ENCODE results near the gene NBPF3.
"Not testable (repeated sequence)": the region's sequence is repeated elsewhere in the genome, so short reads cannot be mapped to it uniquely, and the experiment has no call there.

NBPF3 gene

DNA sequence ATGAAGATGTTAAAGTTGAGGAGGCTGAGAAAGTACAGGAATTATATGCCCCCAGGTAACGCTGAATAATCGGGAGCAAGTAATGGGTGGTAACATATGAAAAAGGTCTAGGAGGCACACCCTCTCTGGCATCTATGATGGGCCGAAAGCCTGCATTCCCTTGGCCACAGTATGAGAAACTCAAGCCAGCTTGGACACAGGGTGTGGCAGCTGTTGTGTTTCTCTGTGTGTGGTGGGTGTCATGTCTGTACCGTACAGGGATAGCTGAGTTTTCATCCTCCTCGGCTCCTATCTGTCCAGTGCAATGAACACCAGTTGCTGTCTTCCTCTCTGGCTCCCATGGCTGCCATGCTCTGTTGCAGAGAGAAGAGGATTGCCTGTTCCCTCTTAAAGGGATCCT lies 32.9 kb downstream of the NBPF3 start:
- Histone ChIP-seq H3K36me3 (0 out of 2 replicates have a peak, but pooled peaks cover 8% of the 10 kb centered on the region), H3K4me2 (no peak overlapping the region), H3K27ac (no peak overlapping the region), H3K9ac (no peak overlapping the region), H3K9me3 (no peaks in the 10 kb centered on the region), H4K20me1 (no peaks in the 10 kb centered on the region), H3K27me3 (no peaks in the 10 kb centered on the region), H3K4me3 (no peak overlapping the region), H3K4me1 (no peaks in the 10 kb centered on the region)
- TF ChIP-seq Cebpa-rat (IDR thresholded peaks at IDR 0.05) = no peak

- Histone ChIP-seq H3K4me3 (no peak overlapping the region), H3K4me1 (no peaks in the 10 kb centered on the region), H3K9me3 (no peaks in the 10 kb centered on the region), H3K36me3 (peaks cover 25% of the 10 kb centered on the region), H3K4me2 (no peak overlapping the region), H3K27ac (no peak overlapping the region), H3K27me3 (no peaks in the 10 kb centered on the region), H3K9ac (no peak overlapping the region), H4K20me1 (no peaks in the 10 kb centered on the region)
- no peak for TF ChIP-seq Cebpa-rat (IDR thresholded peaks at IDR 0.05)
Measured at GRCh38 chr1:21478356-21478755, 38.4 kb downstream of the NBPF3 start.

DNA sequence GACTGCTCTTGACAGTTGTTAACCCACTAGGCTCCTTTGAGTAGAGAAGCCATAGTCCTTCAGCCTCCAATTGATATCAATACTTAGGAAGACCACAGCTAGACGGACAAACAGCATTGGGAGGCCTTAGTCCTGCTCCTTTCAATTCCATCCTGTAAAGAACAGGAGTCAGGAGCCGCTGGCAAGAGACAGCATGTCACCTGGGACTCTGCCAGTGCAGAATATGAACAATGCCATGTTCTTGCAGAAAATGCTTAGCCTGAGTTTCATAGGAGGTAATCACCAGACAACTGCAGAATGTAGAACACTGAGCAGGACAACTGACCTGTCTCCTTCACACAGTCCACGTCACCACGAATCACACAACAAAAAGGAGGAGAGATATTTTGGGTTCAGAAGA lies 43.9 kb downstream of the NBPF3 start:
- H3K9me3 ChIP-seq = not testable (repeated sequence)

GRCh38 chr1:21489146-21489545 lies 49.2 kb downstream of the NBPF3 start:
- H3K4me1 ChIP-seq = peaks cover 61% of the 10 kb centered on the region
- peak overlapping the region; percentile 60 for H3K4me2 ChIP-seq
- H3K27me3 ChIP-seq = no peaks in the 10 kb centered on the region
- no peak overlapping the region for H3K4me3 ChIP-seq
- H3K27ac ChIP-seq = peak overlapping the region; percentile 54; the same call in 1 of the 2 replicates
- H3K9ac ChIP-seq = no peak overlapping the region
- H3K36me3 ChIP-seq = no peaks in the 10 kb centered on the region
- H3K9me3 ChIP-seq = peaks cover 26% of the 10 kb centered on the region
- no peaks in the 10 kb centered on the region for H4K20me1 ChIP-seq
- TF ChIP-seq Cebpa-rat (IDR thresholded peaks at IDR 0.05) = no peak

More for the DNA sequence above, 43.9 kb downstream of the NBPF3 start:
- peaks cover 18% of the 10 kb centered on the region for H3K4me1 ChIP-seq
- not testable (repeated sequence) for H3K36me3 ChIP-seq, H3K9ac ChIP-seq, H3K4me2 ChIP-seq, H3K4me3 ChIP-seq, H4K20me1 ChIP-seq, H3K27ac ChIP-seq, H3K27me3 ChIP-seq

DNA sequence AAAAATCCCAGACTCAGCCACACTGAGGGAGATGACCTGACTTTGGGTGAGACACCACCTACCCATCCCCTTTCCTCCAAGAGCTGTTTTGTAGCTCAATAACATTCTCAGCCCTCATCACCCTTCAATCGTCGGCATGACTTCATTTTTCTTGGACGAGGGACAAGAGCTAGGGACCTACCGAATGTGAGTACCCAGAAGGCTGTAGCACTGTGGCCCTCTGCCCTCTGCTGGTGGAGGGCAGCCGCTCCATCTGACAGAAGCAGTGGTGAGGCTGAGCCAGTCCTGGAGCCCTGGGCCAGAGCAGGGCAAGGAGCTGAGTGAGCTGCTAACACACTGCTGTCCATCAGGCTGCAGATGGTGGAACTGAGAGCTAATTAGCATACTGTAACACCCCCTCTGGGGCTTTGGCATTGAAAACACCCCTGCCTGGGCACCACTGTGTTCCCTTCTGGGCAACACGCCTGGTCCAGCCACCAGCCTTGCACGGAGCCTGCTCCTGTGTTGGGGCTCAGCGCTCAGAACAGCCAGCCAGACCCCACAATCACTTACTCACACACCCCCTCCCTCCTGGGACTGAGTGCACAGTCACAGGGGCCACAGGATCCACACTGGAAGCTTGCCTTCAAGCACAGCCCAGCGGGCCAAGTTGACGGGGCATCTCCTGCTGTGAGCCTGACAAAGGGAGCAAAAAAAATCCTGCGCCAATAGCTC lies 51.0 kb downstream of the NBPF3 start:
- peaks cover 26% of the 10 kb centered on the region for H3K9me3 ChIP-seq
- no peak for TF ChIP-seq Cebpa-rat (IDR thresholded peaks at IDR 0.05)
- H3K4me3 ChIP-seq = no peak overlapping the region
- H4K20me1 ChIP-seq = no peaks in the 10 kb centered on the region
- H3K27ac ChIP-seq = 0 out of 2 replicates have a peak overlapping the region, but pooled peaks have one; percentile 18
- peak overlapping the region; percentile 80 for H3K4me2 ChIP-seq
- peaks cover 61% of the 10 kb centered on the region for H3K4me1 ChIP-seq
- no peaks in the 10 kb centered on the region for H3K36me3 ChIP-seq
- H3K9ac ChIP-seq = no peak overlapping the region
- no peaks in the 10 kb centered on the region for H3K27me3 ChIP-seq

GRCh38 chr1:21491488-21492355 lies 51.8 kb downstream of the NBPF3 start:
- Histone ChIP-seq H3K4me2 (peak overlapping the region; percentile 80), H4K20me1 (no peaks in the 10 kb centered on the region), H3K4me3 (no peak overlapping the region), H3K27me3 (no peaks in the 10 kb centered on the region), H3K9ac (no peak overlapping the region), H3K9me3 (peaks cover 26% of the 10 kb centered on the region), H3K4me1 (peaks cover 61% of the 10 kb centered on the region), H3K27ac (peak overlapping the region; percentile 18; the same call in 1 of the 2 replicates), H3K36me3 (no peaks in the 10 kb centered on the region)
- no peak for TF ChIP-seq Cebpa-rat (IDR thresholded peaks at IDR 0.05)

DNA sequence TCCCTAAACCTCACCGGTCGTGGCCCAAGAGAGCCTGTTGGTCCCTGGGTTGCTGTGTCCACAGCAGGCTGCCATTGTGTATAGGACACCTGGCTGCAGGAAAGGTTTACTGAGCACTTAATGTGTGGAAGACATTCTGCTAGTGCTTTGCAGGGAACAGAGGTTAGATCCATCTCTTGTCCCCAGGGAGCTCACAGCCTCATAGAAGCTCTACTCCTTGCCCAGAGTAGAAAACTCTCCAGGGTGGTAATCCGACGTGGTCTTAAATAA lies 52.4 kb downstream of the NBPF3 start:
- H3K4me2 ChIP-seq = peak overlapping the region; percentile 80
- H3K9ac ChIP-seq = no peak overlapping the region

GRCh38 chr1:21494196-21494595 lies 54.3 kb downstream of the NBPF3 start:
- H3K27ac ChIP-seq = no peak overlapping the region
- TF ChIP-seq Cebpa-rat (IDR thresholded peaks at IDR 0.05) = no peak
- H3K36me3 ChIP-seq = no peaks in the 10 kb centered on the region
- H3K27me3 ChIP-seq = no peaks in the 10 kb centered on the region
- peaks cover 40% of the 10 kb centered on the region for H3K4me1 ChIP-seq
- H4K20me1 ChIP-seq = no peaks in the 10 kb centered on the region
- no peak overlapping the region for H3K4me2 ChIP-seq
- no peak overlapping the region for H3K4me3 ChIP-seq
- peaks cover 18% of the 10 kb centered on the region for H3K9me3 ChIP-seq
- H3K9ac ChIP-seq = no peak overlapping the region

More for the DNA sequence above, 52.4 kb downstream of the NBPF3 start:
- Histone ChIP-seq H3K4me3 (no peak overlapping the region), H3K36me3 (no peaks in the 10 kb centered on the region), H4K20me1 (no peaks in the 10 kb centered on the region), H3K27ac (peak overlapping the region; percentile 18; the same call in 1 of the 2 replicates), H3K27me3 (no peaks in the 10 kb centered on the region), H3K9me3 (peaks cover 26% of the 10 kb centered on the region), H3K4me1 (peaks cover 59% of the 10 kb centered on the region)
- no peak for TF ChIP-seq Cebpa-rat (IDR thresholded peaks at IDR 0.05)

DNA sequence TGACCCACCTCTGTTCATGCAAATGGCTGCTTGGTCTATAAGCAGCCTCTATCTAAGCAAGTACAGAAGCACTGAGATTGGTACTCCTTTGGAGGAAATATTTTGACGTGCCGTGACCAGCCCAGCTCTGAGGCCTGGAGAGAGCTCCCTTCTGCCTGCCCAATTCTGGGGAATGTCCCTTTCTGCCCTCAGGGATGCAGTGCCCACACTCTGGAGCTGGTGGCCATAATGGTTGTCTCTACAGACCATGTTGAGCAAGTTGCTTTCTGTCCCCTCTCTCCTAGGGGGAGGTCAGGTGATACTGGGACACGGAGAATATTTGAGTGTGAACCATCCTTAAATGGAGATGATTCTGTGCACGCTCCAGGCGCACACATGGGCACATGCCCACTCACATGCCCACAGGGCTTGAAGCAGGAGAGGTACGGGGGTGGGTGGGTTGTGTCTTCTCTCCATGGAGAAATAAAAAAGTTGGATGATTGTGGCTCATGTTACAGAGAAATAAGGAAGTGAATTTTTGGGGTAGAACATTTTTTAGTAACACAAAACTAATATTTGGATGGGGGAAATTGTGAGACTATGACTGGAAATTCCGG lies 55.4 kb downstream of the NBPF3 start:
- no peak for TF ChIP-seq Cebpa-rat (IDR thresholded peaks at IDR 0.05)
- H3K27me3 ChIP-seq = no peaks in the 10 kb centered on the region

DNA sequence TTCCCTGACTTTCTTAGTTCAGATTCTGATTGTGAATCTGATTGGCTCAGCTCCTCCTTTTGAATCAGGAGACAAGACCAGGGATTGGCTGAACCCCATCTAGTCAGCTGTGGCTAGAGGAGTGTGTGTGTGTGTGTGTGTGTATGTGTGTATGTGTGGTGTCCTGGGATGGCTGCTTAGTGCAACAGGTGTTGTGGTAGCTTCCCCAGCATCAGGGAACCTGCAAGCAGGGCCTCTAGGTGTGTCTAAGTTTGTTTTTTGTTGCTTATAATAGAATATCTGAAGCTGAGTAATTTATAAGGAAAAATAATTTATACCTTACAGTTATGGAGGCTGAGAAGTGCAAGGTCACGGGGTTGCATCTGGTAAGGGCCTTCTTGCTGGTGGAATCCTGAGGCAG lies 56.1 kb downstream of the NBPF3 start:
- no peaks in the 10 kb centered on the region for H3K27me3 ChIP-seq
- H3K4me3 ChIP-seq = no peak overlapping the region
- TF ChIP-seq Cebpa-rat (IDR thresholded peaks at IDR 0.05) = no peak

More for the DNA sequence above, 55.4 kb downstream of the NBPF3 start:
- H3K4me3 ChIP-seq = no peak overlapping the region
- no peak overlapping the region for H3K27ac ChIP-seq
- H3K36me3 ChIP-seq = no peaks in the 10 kb centered on the region
- H4K20me1 ChIP-seq = no peaks in the 10 kb centered on the region
- no peak overlapping the region for H3K9ac ChIP-seq
- H3K4me2 ChIP-seq = no peak overlapping the region
- H3K4me1 ChIP-seq = peaks cover 31% of the 10 kb centered on the region
- peaks cover 8% of the 10 kb centered on the region for H3K9me3 ChIP-seq

More for the DNA sequence above, 56.1 kb downstream of the NBPF3 start:
- Histone ChIP-seq H4K20me1 (no peaks in the 10 kb centered on the region), H3K36me3 (no peaks in the 10 kb centered on the region), H3K9ac (no peak overlapping the region), H3K27ac (no peak overlapping the region), H3K4me1 (peaks cover 24% of the 10 kb centered on the region), H3K9me3 (peaks cover under 1% of the 10 kb centered on the region), H3K4me2 (no peak overlapping the region)

Measured in BLaER1 (cell line).